Testis (tissue), 2 donors: ENCODE measurements around the gene OGFOD3.

ENCODE experiments used
- POLR2A ChIP-seq: fragments of 450-650 bp; IDR thresholded peaks from one replicate; pipeline ENCODE4 v1.6.1; 2017; ENCODE audit warnings: antibody characterized with exemption, mild to moderate bottlenecking, moderate library complexity
- TF ChIP-seq, protein P1 (sequence below), 3 experiments: fragments of 450-650 bp in 2 of 3; fragments of 200-600 bp in 1 of 3; sonication (generic) in 1 of 3; IDR thresholded peaks; one replicate each; pipeline ENCODE4 v1.5.1; 2016 to 2019; ENCODE audit warnings: antibody characterized with exemption in 3 of 3, mild to moderate bottlenecking in 2 of 3, moderate library complexity in 1 of 3

- TF ChIP-seq, protein P1, sequence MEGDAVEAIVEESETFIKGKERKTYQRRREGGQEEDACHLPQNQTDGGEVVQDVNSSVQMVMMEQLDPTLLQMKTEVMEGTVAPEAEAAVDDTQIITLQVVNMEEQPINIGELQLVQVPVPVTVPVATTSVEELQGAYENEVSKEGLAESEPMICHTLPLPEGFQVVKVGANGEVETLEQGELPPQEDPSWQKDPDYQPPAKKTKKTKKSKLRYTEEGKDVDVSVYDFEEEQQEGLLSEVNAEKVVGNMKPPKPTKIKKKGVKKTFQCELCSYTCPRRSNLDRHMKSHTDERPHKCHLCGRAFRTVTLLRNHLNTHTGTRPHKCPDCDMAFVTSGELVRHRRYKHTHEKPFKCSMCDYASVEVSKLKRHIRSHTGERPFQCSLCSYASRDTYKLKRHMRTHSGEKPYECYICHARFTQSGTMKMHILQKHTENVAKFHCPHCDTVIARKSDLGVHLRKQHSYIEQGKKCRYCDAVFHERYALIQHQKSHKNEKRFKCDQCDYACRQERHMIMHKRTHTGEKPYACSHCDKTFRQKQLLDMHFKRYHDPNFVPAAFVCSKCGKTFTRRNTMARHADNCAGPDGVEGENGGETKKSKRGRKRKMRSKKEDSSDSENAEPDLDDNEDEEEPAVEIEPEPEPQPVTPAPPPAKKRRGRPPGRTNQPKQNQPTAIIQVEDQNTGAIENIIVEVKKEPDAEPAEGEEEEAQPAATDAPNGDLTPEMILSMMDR (IDR thresholded peaks at IDR 0.05): no peak
- TF ChIP-seq POLR2A: no peak
Measured at GRCh38 chr17:82402865-82403264, 15.5 kb downstream of the OGFOD3 start.
